HCT116 (cell line): Measurements from ENCODE around the gene SCG3. TPM values are rescaled to one million over a fixed set of nuclear protein-coding genes. Genes with fewer than 3 reads are reported as not detected.

ENCODE experiments used
- ATAC-seq: fragments of 200-7000 bp; cut with Tn5 transposase; 2 replicates; pipeline ENCODE4 v1.9.1; 2020; ENCODE audit warnings: mild to moderate bottlenecking, moderate library complexity
- BruUV-seq: library from RNA; stranded (reverse); fragments of 400-500 nt; replicated peaks from 2 replicates; lab custom pipeline; 2021; lab: Mats Ljungman, UMichigan
- CTCF ChIA-PET: fragments of 300-600 bp; sonication (Branson Sonifier 250); formaldehyde crosslinking; loops from one replicate; lab custom pipeline; 2021; ENCODE audit warnings: antibody characterized with exemption; lab: Charles Lee
- POLR2A ChIA-PET: fragments of 300-600, 350-600 bp; sonication (Branson Sonifier 250); formaldehyde crosslinking; loops from one replicate; lab custom pipeline; 2021; ENCODE audit warnings: antibody characterized with exemption; lab: Charles Lee
- RAD21 ChIA-PET, 2 experiments: fragments of 300-600 bp; sonication (Branson Sonifier 250); formaldehyde crosslinking; loops; one replicate each; lab custom pipeline; 2023; ENCODE audit warnings: low total read pairs in 2 of 2; ENCODE audit not compliant: uncharacterized antibody in 2 of 2, unreplicated experiment in 2 of 2, low non-redundant PET in 1 of 2; lab: Charles Lee
- DNase-seq: peaks from one replicate; pipeline ENCODE4 v3.0.0-alpha.2; 2010; ENCODE audit warnings: low read depth, low spot score
- H2AFZ ChIP-seq: fragments of 200-600 bp; shearing (Covaris generic), sonication (generic); 2 replicates; pipeline ENCODE4 v1.6.1; 2017; ENCODE audit warnings: low read depth, mixed run types, mixed read lengths, antibody characterized with exemption, low read length; ENCODE audit not compliant: poor library complexity, severe bottlenecking
- H3K27ac ChIP-seq: 2 replicates; pipeline ENCODE4 v1.5.1; 2012; ENCODE audit warnings: low read depth, low read length
- H3K27me3 ChIP-seq: fragments of 200-600 bp; sonication (generic); 2 replicates; pipeline ENCODE4 v1.6.1; 2016; ENCODE audit warnings: mixed run types, low read length, mixed read lengths; ENCODE audit not compliant: insufficient read depth
- H3K36me3 ChIP-seq, 2 experiments: fragments of 200-500 bp in 1 of 2; fragments of 200-600 bp in 1 of 2; sonication (Bioruptor generic) in 1 of 2; sonication (generic) in 1 of 2; 2 replicates each; pipeline versions ENCODE4 v1.5.1 to v1.6.1; 2014 to 2016; ENCODE audit warnings: low read length in 2 of 2, inconsistent platforms in 1 of 2, mixed read lengths in 1 of 2, mixed run types in 1 of 2; ENCODE audit not compliant: insufficient read depth in 2 of 2, control insufficient read depth in 1 of 2
- H3K4me1 ChIP-seq, 2 experiments: fragments of 200-600 bp in 1 of 2; sonication (generic) in 1 of 2; 2 replicates each; pipeline versions ENCODE4 v1.5.1 to v1.6.1; 2012 to 2017; ENCODE audit warnings: low read length in 2 of 2, inconsistent platforms in 1 of 2, mild to moderate bottlenecking in 1 of 2, mixed read lengths in 1 of 2, mixed run types in 1 of 2, moderate library complexity in 1 of 2; ENCODE audit not compliant: insufficient read depth in 2 of 2, control insufficient read depth in 1 of 2
- H3K4me2 ChIP-seq: fragments of 200-600 bp; sonication (generic); 2 replicates; pipeline ENCODE4 v1.6.1; 2017; ENCODE audit warnings: mixed run types, low read length, mixed read lengths
- H3K4me3 ChIP-seq, 2 experiments: fragments of 200-600 bp in 1 of 2; sonication (generic) in 1 of 2; replicated peaks in 1 of 2; 2 replicates each; pipeline ENCODE4 v1.5.1; 2011 to 2016; ENCODE audit warnings: low read length in 2 of 2, control low read depth in 1 of 2, low read depth in 1 of 2, mild to moderate bottlenecking in 1 of 2, mixed read lengths in 1 of 2, mixed run types in 1 of 2
- H3K79me2 ChIP-seq: fragments of 200-600 bp; sonication (generic); 2 replicates; pipeline ENCODE4 v1.6.1; 2017; ENCODE audit warnings: mild to moderate bottlenecking, mixed run types, low read length, moderate library complexity, mixed read lengths; ENCODE audit not compliant: insufficient read depth
- H3K9ac ChIP-seq: fragments of 200-600 bp; sonication (generic); 2 replicates; pipeline ENCODE4 v1.6.1; 2016; ENCODE audit warnings: low read length, mixed read lengths
- H3K9me2 ChIP-seq: fragments of 200-600 bp; sonication (generic), shearing (Covaris generic); 2 replicates; pipeline ENCODE4 v1.6.1; 2017; ENCODE audit warnings: mixed run types, mild to moderate bottlenecking, moderate library complexity; ENCODE audit not compliant: insufficient read depth
- H3K9me3 ChIP-seq, 2 experiments: fragments of 200-500 bp in 1 of 2; fragments of 200-600 bp in 1 of 2; sonication (Bioruptor generic) in 1 of 2; sonication (generic) in 1 of 2; 2 replicates each; pipeline ENCODE4 v1.6.1; 2014 to 2017; ENCODE audit warnings: low read length in 2 of 2, mixed read lengths in 2 of 2, inconsistent platforms in 1 of 2, low read depth in 1 of 2, mild to moderate bottlenecking in 1 of 2, mixed run types in 1 of 2, moderate library complexity in 1 of 2; ENCODE audit not compliant: control insufficient read depth in 1 of 2, insufficient read depth in 1 of 2
- H4K20me1 ChIP-seq: fragments of 200-600 bp; sonication (generic), shearing (Covaris generic); 2 replicates; pipeline ENCODE4 v1.6.1; 2017; ENCODE audit warnings: mixed run types, mild to moderate bottlenecking, moderate library complexity; ENCODE audit not compliant: insufficient read depth
- ATF3 ChIP-seq: IDR thresholded peaks from 2 replicates; pipeline ENCODE4 v1.6.1; 2012
- CBX3 ChIP-seq: IDR thresholded peaks from 2 replicates; pipeline ENCODE4 v1.6.1; 2012; ENCODE audit warnings: low read depth
- EGR1 ChIP-seq: IDR thresholded peaks from 2 replicates; pipeline ENCODE4 v1.6.1; 2012; ENCODE audit warnings: low read depth
- ELF1 ChIP-seq: IDR thresholded peaks from 2 replicates; pipeline ENCODE4 v1.6.1; 2012; ENCODE audit warnings: low read depth, borderline replicate concordance
- MAX ChIP-seq: IDR thresholded peaks from 2 replicates; pipeline ENCODE4 v1.6.1; 2012
- POLR2A ChIP-seq: IDR thresholded peaks from 2 replicates; pipeline ENCODE4 v1.7.0; 2011; ENCODE audit warnings: borderline replicate concordance; ENCODE audit not compliant: insufficient read depth, insufficient read length; ENCODE audit errors: extremely low read depth
- POLR2AphosphoS5 ChIP-seq: IDR thresholded peaks from 2 replicates; pipeline ENCODE4 v1.6.1; 2011; ENCODE audit warnings: mild to moderate bottlenecking, low read depth, low read length, moderate library complexity
- REST ChIP-seq: IDR thresholded peaks from 2 replicates; pipeline ENCODE4 v1.6.1; 2012; ENCODE audit warnings: low read depth
- SP1 ChIP-seq: IDR thresholded peaks from 2 replicates; pipeline ENCODE4 v1.6.1; 2012; ENCODE audit warnings: low read depth
- TCF7L2 ChIP-seq: IDR thresholded peaks from 2 replicates; pipeline ENCODE4 v1.7.0; 2011; ENCODE audit warnings: borderline replicate concordance, inconsistent platforms; ENCODE audit not compliant: insufficient read depth, insufficient read length; ENCODE audit errors: extremely low read depth
- YY1 ChIP-seq: IDR thresholded peaks from 2 replicates; pipeline ENCODE4 v1.6.1; 2011; ENCODE audit warnings: low read length, low read depth, moderate library complexity, mild to moderate bottlenecking; ENCODE audit not compliant: insufficient replicate concordance; ENCODE audit errors: extremely low read depth
- ZBTB33 ChIP-seq: IDR thresholded peaks from 2 replicates; pipeline ENCODE4 v1.6.1; 2011; ENCODE audit warnings: mild to moderate bottlenecking, low read length, moderate library complexity; ENCODE audit not compliant: insufficient replicate concordance; ENCODE audit errors: extremely low read depth
- intact Hi-C: fragments of 100-400 bp; cut with micrococcal nuclease; formaldehyde crosslinking; loops from 2 replicates; pipeline ENCODE4 v1.10.0; 2022
- total RNA-seq: library from RNA; stranded (reverse); gene quantifications from one replicate; pipeline ENCODE4 v1.2.1, GENCODE V29; 2021; ENCODE audit not compliant: unreplicated experiment

Gene SCG3
- total RNA-seq, 1 experiment from 2014 or later: not detected

GRCh38 chr15:51661072-51661471 is 20.2 kb upstream of the SCG3 start:
- H3K4me3 ChIP-seq: no peak overlapping the region
- no peaks in the 10 kb centered on the region for H3K27me3 ChIP-seq
- TF ChIP-seq EGR1: no peak
- TF ChIP-seq YY1: no peak
- no peak for TF ChIP-seq TCF7L2
- TF ChIP-seq REST: no peak
- TF ChIP-seq POLR2AphosphoS5: no peak
- TF ChIP-seq POLR2A: no peak
- no peak for TF ChIP-seq SP1
- no peak for TF ChIP-seq ELF1
- TF ChIP-seq CBX3: no peak
- TF ChIP-seq ATF3: no peak
- no peak for TF ChIP-seq MAX
- no peak for TF ChIP-seq ZBTB33
- ATAC-seq (no peak), DNase-seq (no peak)
- RAD21 ChIA-PET: no interaction called here
- intact Hi-C loops: no loop called here
- no TSS peak for BruUV-seq
- POLR2A ChIA-PET: interaction anchor here (0.7 kb wide), 1 partner anchor 143 kb away, joined by 3 read pairs; no protein-coding TSS in a partner anchor
- H3K9ac ChIP-seq: no peak overlapping the region
- H2AFZ ChIP-seq: no peak overlapping the region
- CTCF ChIA-PET: interaction anchor here (1.3 kb wide), 1 partner anchor 115 kb away, joined by 5 read pairs; no protein-coding TSS in a partner anchor
- H4K20me1 ChIP-seq: no peaks in the 10 kb centered on the region
- no peaks in the 10 kb centered on the region for H3K4me1 ChIP-seq
- no peaks in the 10 kb centered on the region for H3K36me3 ChIP-seq
- H3K9me2 ChIP-seq: no peaks in the 10 kb centered on the region; the same call in 1 of the 2 replicates
- H3K79me2 ChIP-seq: no peaks in the 10 kb centered on the region
- H3K4me2 ChIP-seq: no peak overlapping the region
- no peak overlapping the region for H3K27ac ChIP-seq
- no peaks in the 10 kb centered on the region for H3K9me3 ChIP-seq
